ENCODE results near the gene DUSP6. TPM values are rescaled to one million over a fixed set of nuclear protein-coding genes. Genes with fewer than 3 reads are reported as not detected.

The DUSP6 gene
- total and polyA plus RNA-seq, 2 of the 13 experiments (the other 11 are each of a cell fraction or from before 2014, with no cell fraction given), result 40.9 to 161 TPM

DNA sequence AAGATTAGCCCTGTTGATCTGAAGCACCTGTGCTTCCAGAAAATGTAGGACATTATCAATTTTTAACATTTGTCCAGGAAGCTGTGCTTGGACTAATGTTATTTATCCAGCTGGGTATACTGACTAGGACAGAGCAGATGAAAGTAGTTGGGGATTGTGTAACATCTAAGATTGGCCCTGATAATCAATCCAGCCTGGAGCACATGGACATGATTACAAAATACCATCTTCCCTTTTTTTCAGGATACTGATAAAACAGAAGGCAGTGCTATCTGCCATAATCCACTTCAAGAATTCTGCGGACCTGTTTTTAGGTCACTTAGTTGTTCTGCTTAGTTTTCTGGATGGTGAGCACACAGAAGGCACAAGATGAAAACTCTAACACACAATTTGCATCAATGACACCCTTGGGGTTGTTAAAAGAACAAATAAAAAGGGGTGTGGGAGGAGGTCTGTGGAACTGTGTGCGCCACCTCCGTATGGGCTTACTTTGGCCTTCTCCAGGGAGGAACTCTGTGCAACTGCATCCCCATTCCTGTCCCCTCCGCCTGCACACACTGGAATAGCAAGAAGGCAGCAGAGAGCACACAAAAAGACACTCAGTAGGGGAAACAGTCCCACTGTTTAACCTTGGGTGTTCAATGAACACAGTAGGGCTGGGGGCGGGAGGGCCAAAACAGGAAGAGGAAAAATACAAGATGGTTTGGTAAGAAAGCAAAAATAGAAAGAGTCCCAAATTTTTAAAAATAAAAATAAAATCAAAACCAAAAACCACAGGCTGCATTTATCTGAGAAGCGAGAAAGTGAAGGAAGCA lies 31.1 kb upstream of the DUSP6 start (continued):
- TF ChIP-seq, protein P1, sequence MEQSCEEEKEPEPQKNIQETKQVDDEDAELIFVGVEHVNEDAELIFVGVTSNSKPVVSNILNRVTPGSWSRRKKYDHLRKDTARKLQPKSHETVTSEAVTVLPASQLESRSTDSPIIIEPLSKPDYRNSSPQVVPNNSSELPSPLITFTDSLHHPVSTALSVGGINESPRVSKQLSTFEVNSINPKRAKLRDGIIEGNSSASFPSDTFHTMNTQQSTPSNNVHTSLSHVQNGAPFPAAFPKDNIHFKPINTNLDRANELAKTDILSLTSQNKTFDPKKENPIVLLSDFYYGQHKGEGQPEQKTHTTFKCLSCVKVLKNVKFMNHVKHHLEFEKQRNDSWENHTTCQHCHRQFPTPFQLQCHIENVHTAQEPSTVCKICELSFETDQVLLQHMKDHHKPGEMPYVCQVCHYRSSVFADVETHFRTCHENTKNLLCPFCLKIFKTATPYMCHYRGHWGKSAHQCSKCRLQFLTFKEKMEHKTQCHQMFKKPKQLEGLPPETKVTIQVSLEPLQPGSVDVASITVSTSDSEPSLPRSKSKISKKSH (CRISPR knock-in tag; IDR thresholded peaks at IDR 0.05; ENCODE audit: borderline replicate concordance), result no peak
- TF ChIP-seq YEATS4 (CRISPR knock-in tag; IDR thresholded peaks at IDR 0.05; ENCODE audit: borderline replicate concordance) (0 out of 2 replicates have a peak, but pooled peaks have one; percentile 25), ZNF20 (CRISPR knock-in tag; IDR thresholded peaks at IDR 0.05) (no peak), ZNF468 (CRISPR knock-in tag; IDR thresholded peaks at IDR 0.05) (no peak), ZNF350 (CRISPR knock-in tag; IDR thresholded peaks at IDR 0.05; ENCODE audit: borderline replicate concordance, low read depth) (no peak; the same call in 1 of the 2 replicates), ZNF597 (CRISPR knock-in tag; IDR thresholded peaks at IDR 0.05) (no peak), ZNF510 (CRISPR knock-in tag; IDR thresholded peaks at IDR 0.05; ENCODE audit: low read depth) (no peak), ZNF556 (CRISPR knock-in tag; IDR thresholded peaks at IDR 0.05; ENCODE audit: borderline replicate concordance) (peak; percentile 49; the same call in 1 of the 2 replicates), ZNF670 (CRISPR knock-in tag; IDR thresholded peaks at IDR 0.05; ENCODE audit: borderline replicate concordance) (no peak), MTA1 (CRISPR knock-in tag; IDR thresholded peaks at IDR 0.05; ENCODE audit: borderline replicate concordance) (no peak), ZNF850 (CRISPR knock-in tag; conservative IDR thresholded peaks at IDR 0.05) (no peak), FOXO1 (CRISPR knock-in tag; IDR thresholded peaks at IDR 0.05) (peak; percentile 86), TAF1 (CRISPR knock-in tag; IDR thresholded peaks at IDR 0.05) (no peak), ZNF768 (CRISPR knock-in tag; IDR thresholded peaks at IDR 0.05) (no peak), MXI1 (IDR thresholded peaks at IDR 0.05; ENCODE audit: borderline replicate concordance, low read depth, low read length) (peak; percentile 41; the same call in 1 of the 3 replicates), MYC (CRISPR knock-in tag; IDR thresholded peaks at IDR 0.05; ENCODE audit: borderline replicate concordance) (peak; percentile 58), KDM3A (CRISPR knock-in tag; IDR thresholded peaks at IDR 0.05; ENCODE audit: low read depth) (no peak), TBP (CRISPR knock-in tag; IDR thresholded peaks at IDR 0.05) (no peak), MAFK (conservative IDR thresholded peaks at IDR 0.05 in 1 of 2, IDR thresholded peaks at IDR 0.05 in 1 of 2; ENCODE audit: low read length in 2 of 2) (no peak), CREB3 (CRISPR knock-in tag; IDR thresholded peaks at IDR 0.05) (no peak), ZNF335 (CRISPR knock-in tag; IDR thresholded peaks at IDR 0.05) (no peak), RELA (CRISPR knock-in tag; IDR thresholded peaks at IDR 0.05) (no peak), ZBTB42 (CRISPR knock-in tag; IDR thresholded peaks at IDR 0.05) (no peak), BATF2 (CRISPR knock-in tag; IDR thresholded peaks at IDR 0.05) (no peak)
- TF ChIP-seq, protein P2, sequence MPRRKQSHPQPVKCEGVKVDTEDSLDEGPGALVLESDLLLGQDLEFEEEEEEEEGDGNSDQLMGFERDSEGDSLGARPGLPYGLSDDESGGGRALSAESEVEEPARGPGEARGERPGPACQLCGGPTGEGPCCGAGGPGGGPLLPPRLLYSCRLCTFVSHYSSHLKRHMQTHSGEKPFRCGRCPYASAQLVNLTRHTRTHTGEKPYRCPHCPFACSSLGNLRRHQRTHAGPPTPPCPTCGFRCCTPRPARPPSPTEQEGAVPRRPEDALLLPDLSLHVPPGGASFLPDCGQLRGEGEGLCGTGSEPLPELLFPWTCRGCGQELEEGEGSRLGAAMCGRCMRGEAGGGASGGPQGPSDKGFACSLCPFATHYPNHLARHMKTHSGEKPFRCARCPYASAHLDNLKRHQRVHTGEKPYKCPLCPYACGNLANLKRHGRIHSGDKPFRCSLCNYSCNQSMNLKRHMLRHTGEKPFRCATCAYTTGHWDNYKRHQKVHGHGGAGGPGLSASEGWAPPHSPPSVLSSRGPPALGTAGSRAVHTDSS (CRISPR knock-in tag; conservative IDR thresholded peaks at IDR 0.05), result no peak
